ENCODE results near the gene ADORA2A. TPM values are rescaled to one million over a fixed set of nuclear protein-coding genes. Genes with fewer than 3 reads are reported as not detected.

Gene ADORA2A
- total RNA-seq, 1 donor from 2014 or later: not detected

- no peak overlapping the region for H3K4me3 ChIP-seq (ENCODE audit: low read depth, low read length)
- TF ChIP-seq, protein P1, sequence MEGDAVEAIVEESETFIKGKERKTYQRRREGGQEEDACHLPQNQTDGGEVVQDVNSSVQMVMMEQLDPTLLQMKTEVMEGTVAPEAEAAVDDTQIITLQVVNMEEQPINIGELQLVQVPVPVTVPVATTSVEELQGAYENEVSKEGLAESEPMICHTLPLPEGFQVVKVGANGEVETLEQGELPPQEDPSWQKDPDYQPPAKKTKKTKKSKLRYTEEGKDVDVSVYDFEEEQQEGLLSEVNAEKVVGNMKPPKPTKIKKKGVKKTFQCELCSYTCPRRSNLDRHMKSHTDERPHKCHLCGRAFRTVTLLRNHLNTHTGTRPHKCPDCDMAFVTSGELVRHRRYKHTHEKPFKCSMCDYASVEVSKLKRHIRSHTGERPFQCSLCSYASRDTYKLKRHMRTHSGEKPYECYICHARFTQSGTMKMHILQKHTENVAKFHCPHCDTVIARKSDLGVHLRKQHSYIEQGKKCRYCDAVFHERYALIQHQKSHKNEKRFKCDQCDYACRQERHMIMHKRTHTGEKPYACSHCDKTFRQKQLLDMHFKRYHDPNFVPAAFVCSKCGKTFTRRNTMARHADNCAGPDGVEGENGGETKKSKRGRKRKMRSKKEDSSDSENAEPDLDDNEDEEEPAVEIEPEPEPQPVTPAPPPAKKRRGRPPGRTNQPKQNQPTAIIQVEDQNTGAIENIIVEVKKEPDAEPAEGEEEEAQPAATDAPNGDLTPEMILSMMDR (conservative IDR thresholded peaks at IDR 0.05; ENCODE audit: low read depth, low read length): no peak
- DNase-seq (ENCODE audit: low read depth): peak; percentile 75
Measured at GRCh38 chr22:24402460-24403192, 24.8 kb upstream of the ADORA2A start.

- H3K4me3 ChIP-seq (ENCODE audit: low read depth, low read length): no peak overlapping the region
- no peak for DNase-seq (ENCODE audit: low read depth)
- TF ChIP-seq, protein P1 (conservative IDR thresholded peaks at IDR 0.05; ENCODE audit: low read depth, low read length): no peak
Measured at GRCh38 chr22:24403346-24403745, 24.1 kb upstream of the ADORA2A start.

- TF ChIP-seq, protein P1 (conservative IDR thresholded peaks at IDR 0.05; ENCODE audit: low read depth, low read length): no peak
- H3K4me3 ChIP-seq (ENCODE audit: low read depth, low read length): no peak overlapping the region
- no peak for DNase-seq (ENCODE audit: low read depth)
Measured at GRCh38 chr22:24404561-24405275, 22.7 kb upstream of the ADORA2A start.

- TF ChIP-seq, protein P1 (conservative IDR thresholded peaks at IDR 0.05; ENCODE audit: low read depth, low read length): no peak
- no peak for DNase-seq (ENCODE audit: low read depth)
- H3K4me3 ChIP-seq (ENCODE audit: low read depth, low read length): no peak overlapping the region
Measured at GRCh38 chr22:24405631-24406321, 21.6 kb upstream of the ADORA2A start.

GRCh38 chr22:24406322-24407277 lies 20.8 kb upstream of the ADORA2A start:
- H3K4me3 ChIP-seq (ENCODE audit: low read depth, low read length): no peak overlapping the region
- TF ChIP-seq, protein P1 (conservative IDR thresholded peaks at IDR 0.05; ENCODE audit: low read depth, low read length): no peak
- no peak for DNase-seq (ENCODE audit: low read depth)

- TF ChIP-seq, protein P1 (conservative IDR thresholded peaks at IDR 0.05; ENCODE audit: low read depth, low read length): no peak
- no peak overlapping the region for H3K4me3 ChIP-seq (ENCODE audit: low read depth, low read length)
- DNase-seq (ENCODE audit: low read depth): no peak
Measured at GRCh38 chr22:24407278-24407665, 20.1 kb upstream of the ADORA2A start.
